GM12878 (cell line): Measurements from ENCODE around the gene RGS4. TPM values are rescaled to one million over a fixed set of nuclear protein-coding genes. Genes with fewer than 3 reads are reported as not detected.

ENCODE experiments used
- ATAC-seq: fragments of 200-7000 bp; cut with Tn5 transposase; 3 replicates; pipeline ENCODE4 v1.9.1; 2020; ENCODE audit warnings: mild to moderate bottlenecking, moderate library complexity
- BruUV-seq: library from RNA; stranded (reverse); fragments of 400-500 nt; replicated peaks from 2 replicates; lab custom pipeline; 2021; lab: Mats Ljungman, UMichigan
- CTCF ChIA-PET: fragments of 300-600 bp; sonication (Branson Sonifier 250); formaldehyde crosslinking; extraction: SDS; loops from one replicate; lab custom pipeline; 2021; ENCODE audit warnings: inconsistent platforms; lab: Yijun Ruan, JAX
- POLR2A ChIA-PET: fragments of 350-600 bp; formaldehyde crosslinking; extraction: SDS; loops from one replicate; lab custom pipeline; 2021; ENCODE audit warnings: inconsistent platforms; lab: Charles Lee
- RAD21 ChIA-PET: fragments of 300-600 bp; sonication (Branson Sonifier 250); formaldehyde crosslinking; loops from one replicate; lab custom pipeline; 2023; ENCODE audit warnings: antibody characterized with exemption; ENCODE audit not compliant: unreplicated experiment; lab: Charles Lee
- SMC1A ChIA-PET: fragments of 300-600 bp; sonication (Branson Sonifier 250); formaldehyde crosslinking; loops from one replicate; lab custom pipeline; 2023; ENCODE audit not compliant: unreplicated experiment, uncharacterized antibody; lab: Charles Lee
- DNase-seq: peaks from one replicate; pipeline ENCODE4 v3.0.0-alpha.2; 2011; ENCODE audit warnings: low read depth, low spot score
- FAIRE-seq: peaks from 3 replicates; lab custom pipeline; 2011; peaks lifted over from hg19 to GRCh38; lab: Jason Lieb, UNC
- H2AFZ ChIP-seq: 2 replicates; pipeline ENCODE4 v1.6.0; 2011; ENCODE audit warnings: low read depth, low read length, control low read depth; ENCODE audit not compliant: control insufficient read depth
- H3K27ac ChIP-seq: 2 replicates; pipeline ENCODE4 v1.5.1; 2011; ENCODE audit warnings: control low read depth; ENCODE audit not compliant: control insufficient read depth, insufficient read depth
- H3K27me3 ChIP-seq, 2 experiments: replicated peaks in 1 of 2; 2 replicates each; pipeline versions ENCODE4 v1.6.0 to v1.6.1; 2011; ENCODE audit warnings: low read length in 1 of 2; ENCODE audit not compliant: control insufficient read depth in 2 of 2, insufficient read depth in 2 of 2
- H3K36me3 ChIP-seq, 2 experiments: 2 replicates each; pipeline ENCODE4 v1.5.1; 2011; ENCODE audit warnings: low read length in 1 of 2; ENCODE audit not compliant: control insufficient read depth in 2 of 2, insufficient read depth in 2 of 2
- H3K4me1 ChIP-seq: 2 replicates; pipeline ENCODE4 v1.6.1; 2011; ENCODE audit warnings: mild to moderate bottlenecking, low read length, moderate library complexity, mixed read lengths; ENCODE audit not compliant: control insufficient read depth, insufficient read depth
- H3K4me2 ChIP-seq: 2 replicates; pipeline ENCODE4 v1.6.0; 2011; ENCODE audit warnings: control low read depth; ENCODE audit not compliant: control insufficient read depth, insufficient read depth
- H3K4me3 ChIP-seq: fragments of 200-600 bp; sonication (generic); 2 replicates; pipeline ENCODE4 v1.5.1; 2016
- H3K79me2 ChIP-seq: 2 replicates; pipeline ENCODE4 v1.6.0; 2011; ENCODE audit warnings: low read length; ENCODE audit not compliant: control insufficient read depth, insufficient read depth
- H3K9ac ChIP-seq: 2 replicates; pipeline ENCODE4 v1.8.0; 2011; ENCODE audit warnings: low read length, control low read depth, mixed read lengths; ENCODE audit not compliant: control insufficient read depth, insufficient read depth
- H3K9me3 ChIP-seq: replicated peaks from 3 replicates; pipeline ENCODE4 v1.5.1; 2011; ENCODE audit warnings: mild to moderate bottlenecking, low read length; ENCODE audit not compliant: control insufficient read depth, insufficient read depth
- H4K20me1 ChIP-seq: 2 replicates; pipeline ENCODE4 v1.6.0; 2011; ENCODE audit not compliant: control insufficient read depth, insufficient read depth
- DPF2 ChIP-seq: fragments of 450-650 bp; IDR thresholded peaks from 2 replicates; pipeline ENCODE4 v1.6.1; 2017; ENCODE audit warnings: mild to moderate bottlenecking
- FOXM1 ChIP-seq: IDR thresholded peaks from 2 replicates; pipeline ENCODE4 v1.6.1; 2012; ENCODE audit warnings: low read depth, mild to moderate bottlenecking, inconsistent platforms, low read length, moderate library complexity
- IKZF2 ChIP-seq, 2 experiments: fragments of 450-650 bp; IDR thresholded peaks; 2 replicates each; pipeline ENCODE4 v1.6.1; 2017; ENCODE audit warnings: mild to moderate bottlenecking in 2 of 2, moderate library complexity in 2 of 2
- NFIC ChIP-seq: IDR thresholded peaks from 2 replicates; pipeline ENCODE4 v1.6.1; 2012; ENCODE audit warnings: low read depth, mild to moderate bottlenecking, inconsistent platforms, low read length, moderate library complexity
- RB1 ChIP-seq: fragments of 450-650 bp; formaldehyde crosslinking; IDR thresholded peaks from 2 replicates; pipeline ENCODE4 v1.6.1; 2017; ENCODE audit warnings: mild to moderate bottlenecking, borderline replicate concordance
- RBBP5 ChIP-seq: fragments of 200-600 bp; sonication (generic); conservative IDR thresholded peaks from 2 replicates; pipeline ENCODE4 v1.6.1; 2016
- TCF3 ChIP-seq: IDR thresholded peaks from 2 replicates; pipeline ENCODE4 v1.6.1; 2012; ENCODE audit warnings: low read depth, mild to moderate bottlenecking, low read length, borderline replicate concordance; ENCODE audit not compliant: insufficient read depth
- TCF7 ChIP-seq: IDR thresholded peaks from 2 replicates; pipeline ENCODE4 v1.6.1; 2014; ENCODE audit warnings: antibody characterized with exemption, borderline replicate concordance
- ZNF24 ChIP-seq: fragments of 450-650 bp; IDR thresholded peaks from 2 replicates; pipeline ENCODE4 v1.6.1; 2017; ENCODE audit warnings: antibody characterized with exemption, mild to moderate bottlenecking
- ZNF384 ChIP-seq: IDR thresholded peaks from 2 replicates; pipeline ENCODE4 v1.6.1; 2012; ENCODE audit warnings: low read depth, mild to moderate bottlenecking, low read length, improper control_type of control experiment, borderline replicate concordance
- ZZZ3 ChIP-seq: IDR thresholded peaks from 2 replicates; pipeline ENCODE4 v1.6.1; 2011; ENCODE audit warnings: low read depth; ENCODE audit not compliant: control insufficient read depth, insufficient read length
- WGBS: methylation state at CpG from one replicate; pipeline ENCODE4 v1.1.6; 2016; ENCODE audit warnings: low lambda C conversion rate; ENCODE audit not compliant: insufficient replicate concordance, insufficient coverage; ENCODE audit errors: missing lambda C conversion rate; 5-methylcytosine and 5-hydroxymethylcytosine counted together
- in situ Hi-C: fragments of 300-500 bp; cut with MboI; formaldehyde crosslinking; loops from 9 replicates; pipeline ENCODE4 v1.14.3; 2018; ENCODE audit warnings: mixed read lengths
- intact Hi-C: fragments of 100-400 bp; cut with micrococcal nuclease; formaldehyde crosslinking; loops from one replicate; pipeline ENCODE4 v1.14.2; 2022; ENCODE audit not compliant: unreplicated experiment
- polyA plus RNA-seq, 11 experiments: library from polyadenylated mRNA; depleted of rRNA in 4 of 11; unstranded in 6 of 11; stranded (reverse) in 5 of 11; fragments of >200 nt; fragmentation: Nextera tagmentation in 4 of 11; fragmentation: Illumina TruSeq in 1 of 11; extraction: Ambion mirVana in 4 of 11; extraction: Trizol in 1 of 11; gene quantifications; 1 replicate in 1 of 11; 2 replicates in 10 of 11; pipeline versions ENCODE4 v1.2.1 to v1.2.3, GENCODE V29; 2011 to 2016; ENCODE audit warnings: inconsistent platforms in 2 of 11, missing spikeins in 2 of 11, low read depth in 1 of 11
- total RNA-seq, 4 experiments: library from RNA; depleted of rRNA in 3 of 4; stranded (reverse); fragments of >200 nt in 3 of 4; fragmentation: Illumina TruSeq in 1 of 4; extraction: Trizol in 1 of 4; gene quantifications; 2 replicates each; pipeline versions ENCODE4 v1.2.1 to v1.2.3, GENCODE V29; 2013 to 2021
- TF ChIP-seq, protein P1 (sequence below), 3 experiments: IDR thresholded peaks in 2 of 3; conservative IDR thresholded peaks in 1 of 3; 2 replicates each; pipeline ENCODE4 v1.5.1; 2011; ENCODE audit warnings: low read depth in 3 of 3, low read length in 3 of 3, mild to moderate bottlenecking in 3 of 3, control low read depth in 2 of 3, moderate library complexity in 2 of 3, inconsistent platforms in 1 of 3, mixed read lengths in 1 of 3; ENCODE audit not compliant: control insufficient read depth in 2 of 3, insufficient read depth in 1 of 3; ENCODE audit errors: extremely low read depth in 1 of 3

The RGS4 gene
- total and polyA plus RNA-seq, 10 of the 15 experiments (the other 5 are each of a cell fraction or from before 2014, with no cell fraction given) = 0.05 to 0.14 TPM; not detected in 8

DNA sequence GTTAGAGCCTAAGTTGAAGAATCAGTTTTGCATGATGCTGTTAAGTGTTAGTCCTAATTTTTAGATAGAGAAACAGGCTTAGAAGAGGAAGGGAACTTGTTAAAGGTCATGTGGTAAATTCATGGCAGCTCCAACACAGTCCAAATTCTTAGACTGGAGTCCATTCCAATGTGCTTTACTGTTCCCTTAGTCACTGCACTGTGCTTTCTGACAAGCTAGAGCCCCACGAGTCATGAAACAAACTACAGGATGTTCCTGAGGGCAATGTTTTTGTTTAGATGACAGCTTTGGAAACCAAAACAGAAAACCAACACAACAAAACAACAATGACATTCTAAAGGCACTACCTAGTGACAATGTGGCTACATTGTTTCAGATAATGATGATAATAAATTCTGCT lies 23.1 kb upstream of the RGS4 start:
- CTCF ChIA-PET = no interaction called here
- RAD21 ChIA-PET = no interaction called here
- intact Hi-C loops = no loop called here
- no peak overlapping the region for H3K27ac ChIP-seq
- in situ Hi-C loops = no loop called here
- H3K36me3 ChIP-seq = no peaks in the 10 kb centered on the region
- no peak overlapping the region for H3K4me2 ChIP-seq
- no peaks in the 10 kb centered on the region for H3K79me2 ChIP-seq
- no peak overlapping the region for H2AFZ ChIP-seq
- no peak for FAIRE-seq
- 0% methylated on average over 1 of the region's 1 CpG for WGBS
- TF ChIP-seq ZNF24 = no peak
- TF ChIP-seq, protein P1, sequence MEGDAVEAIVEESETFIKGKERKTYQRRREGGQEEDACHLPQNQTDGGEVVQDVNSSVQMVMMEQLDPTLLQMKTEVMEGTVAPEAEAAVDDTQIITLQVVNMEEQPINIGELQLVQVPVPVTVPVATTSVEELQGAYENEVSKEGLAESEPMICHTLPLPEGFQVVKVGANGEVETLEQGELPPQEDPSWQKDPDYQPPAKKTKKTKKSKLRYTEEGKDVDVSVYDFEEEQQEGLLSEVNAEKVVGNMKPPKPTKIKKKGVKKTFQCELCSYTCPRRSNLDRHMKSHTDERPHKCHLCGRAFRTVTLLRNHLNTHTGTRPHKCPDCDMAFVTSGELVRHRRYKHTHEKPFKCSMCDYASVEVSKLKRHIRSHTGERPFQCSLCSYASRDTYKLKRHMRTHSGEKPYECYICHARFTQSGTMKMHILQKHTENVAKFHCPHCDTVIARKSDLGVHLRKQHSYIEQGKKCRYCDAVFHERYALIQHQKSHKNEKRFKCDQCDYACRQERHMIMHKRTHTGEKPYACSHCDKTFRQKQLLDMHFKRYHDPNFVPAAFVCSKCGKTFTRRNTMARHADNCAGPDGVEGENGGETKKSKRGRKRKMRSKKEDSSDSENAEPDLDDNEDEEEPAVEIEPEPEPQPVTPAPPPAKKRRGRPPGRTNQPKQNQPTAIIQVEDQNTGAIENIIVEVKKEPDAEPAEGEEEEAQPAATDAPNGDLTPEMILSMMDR (IDR thresholded peaks at IDR 0.05 in 2 of 3, conservative IDR thresholded peaks at IDR 0.05 in 1 of 3; ENCODE audit: control insufficient read depth in 2 of 3, extremely low read depth in 1 of 3, insufficient read depth in 1 of 3, low read depth in 3 of 3, low read length in 3 of 3) = no peak
- TF ChIP-seq ZZZ3 = no peak
- TF ChIP-seq DPF2 = no peak
- no peak for TF ChIP-seq NFIC
- no peak for TF ChIP-seq RB1
- no peak for TF ChIP-seq ZNF384
- TF ChIP-seq RBBP5 = no peak
- no peak for TF ChIP-seq TCF3
- no peak for TF ChIP-seq IKZF2 (IDR thresholded peaks at IDR 0.05)
- no peak for TF ChIP-seq FOXM1
- TF ChIP-seq TCF7 = no peak
- no peak overlapping the region for H3K9ac ChIP-seq
- H3K4me3 ChIP-seq = no peak overlapping the region
- POLR2A ChIA-PET = no interaction called here
- H3K27me3 ChIP-seq = 0 out of 4 replicates have a peak, but pooled peaks cover 0 to 3% of the 10 kb centered on the region in 2 experiments
- DNase-seq = no peak
- ATAC-seq = no peak
- no peaks in the 10 kb centered on the region for H3K4me1 ChIP-seq
- no peaks in the 10 kb centered on the region for H4K20me1 ChIP-seq
- SMC1A ChIA-PET = no interaction called here
- no peaks in the 10 kb centered on the region for H3K9me3 ChIP-seq
- no TSS peak for BruUV-seq
